Astrocyte (in vitro differentiated cells and primary cell): ENCODE data around the gene DIP2C.

Experiments used
- CTCF ChIP-seq: IDR thresholded peaks from 2 replicates; pipeline ENCODE4 v1.5.1; 2011; ENCODE audit warnings: low read depth, mild to moderate bottlenecking, inconsistent platforms, low read length, moderate library complexity; ENCODE audit not compliant: insufficient read depth
- EZH2 ChIP-seq: IDR thresholded peaks from 2 replicates; pipeline ENCODE4 v1.6.1; 2012; ENCODE audit warnings: mild to moderate bottlenecking, low read length, inconsistent platforms; ENCODE audit not compliant: insufficient read depth

- TF ChIP-seq CTCF (no peak), EZH2 (no peak)
Measured at GRCh38 chr10:598415-599170, 90.9 kb downstream of the DIP2C start.
